HL-60 (cell line): ENCODE data around the gene PIK3R2.

Experiments used
- DNase-seq, 2 experiments: peaks; one replicate each; pipeline ENCODE4 v3.0.0-alpha.2; 2010 to 2020; ENCODE audit warnings: low read depth in 1 of 2, low spot score in 1 of 2
- H3K27ac ChIP-seq: fragments of 250-450 bp; sonication (Bioruptor Pico); replicated peaks from 2 replicates; pipeline ENCODE4 v1.5.1; 2020; ENCODE audit warnings: mild to moderate bottlenecking, moderate library complexity
- H3K27me3 ChIP-seq: fragments of 250-450 bp; sonication (Bioruptor Pico); 2 replicates; pipeline ENCODE4 v1.5.1; 2021; ENCODE audit warnings: mild to moderate bottlenecking, moderate library complexity; ENCODE audit not compliant: insufficient read depth, poor library complexity, severe bottlenecking
- H3K4me3 ChIP-seq: replicated peaks from 2 replicates; pipeline ENCODE4 v1.5.1; 2011; ENCODE audit warnings: mild to moderate bottlenecking, control low read depth, low read length; ENCODE audit not compliant: insufficient read depth
- GABPA ChIP-seq: IDR thresholded peaks from 2 replicates; pipeline ENCODE4 v1.6.1; 2012; ENCODE audit warnings: low read depth
- POLR2AphosphoS5 ChIP-seq: IDR thresholded peaks from 2 replicates; pipeline ENCODE4 v1.6.1; 2012; ENCODE audit warnings: low read depth
- SPI1 ChIP-seq: IDR thresholded peaks from 2 replicates; pipeline ENCODE4 v1.6.1; 2012; ENCODE audit warnings: low read depth, mild to moderate bottlenecking, borderline replicate concordance
- TF ChIP-seq, protein P1 (sequence below): IDR thresholded peaks from one replicate; pipeline ENCODE4 v1.5.1; 2011; ENCODE audit warnings: low read length, control low read depth, inconsistent platforms; ENCODE audit not compliant: insufficient read depth
- TF ChIP-seq, protein P2 (sequence below): IDR thresholded peaks from 2 replicates; pipeline ENCODE4 v1.6.1; 2012; ENCODE audit warnings: low read depth; ENCODE audit not compliant: insufficient replicate concordance

PIK3R2 gene

DNA sequence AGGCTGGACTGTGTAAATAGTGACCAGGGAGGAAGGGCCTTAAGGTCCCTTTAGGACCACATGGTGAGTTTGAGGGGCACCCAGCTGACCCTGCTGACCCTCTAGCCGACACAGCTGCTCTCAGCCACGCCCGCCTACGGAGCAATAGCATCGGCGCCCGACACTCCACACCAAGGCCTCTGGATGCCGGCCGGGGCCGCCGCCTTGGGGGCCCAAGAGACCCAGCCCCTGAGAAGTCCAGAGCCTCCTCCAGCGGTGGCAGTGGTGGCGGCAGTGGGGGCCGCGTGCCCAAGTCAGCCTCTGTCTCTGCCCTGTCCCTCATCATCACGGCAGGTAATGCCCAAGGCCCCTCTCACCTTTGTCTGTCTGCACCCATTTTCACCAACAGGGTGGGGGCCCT, 8.6 kb upstream of the PIK3R2 start:
- TF ChIP-seq GABPA (no peak), SPI1 (no peak), POLR2AphosphoS5 (no peak)
- TF ChIP-seq, protein P1, sequence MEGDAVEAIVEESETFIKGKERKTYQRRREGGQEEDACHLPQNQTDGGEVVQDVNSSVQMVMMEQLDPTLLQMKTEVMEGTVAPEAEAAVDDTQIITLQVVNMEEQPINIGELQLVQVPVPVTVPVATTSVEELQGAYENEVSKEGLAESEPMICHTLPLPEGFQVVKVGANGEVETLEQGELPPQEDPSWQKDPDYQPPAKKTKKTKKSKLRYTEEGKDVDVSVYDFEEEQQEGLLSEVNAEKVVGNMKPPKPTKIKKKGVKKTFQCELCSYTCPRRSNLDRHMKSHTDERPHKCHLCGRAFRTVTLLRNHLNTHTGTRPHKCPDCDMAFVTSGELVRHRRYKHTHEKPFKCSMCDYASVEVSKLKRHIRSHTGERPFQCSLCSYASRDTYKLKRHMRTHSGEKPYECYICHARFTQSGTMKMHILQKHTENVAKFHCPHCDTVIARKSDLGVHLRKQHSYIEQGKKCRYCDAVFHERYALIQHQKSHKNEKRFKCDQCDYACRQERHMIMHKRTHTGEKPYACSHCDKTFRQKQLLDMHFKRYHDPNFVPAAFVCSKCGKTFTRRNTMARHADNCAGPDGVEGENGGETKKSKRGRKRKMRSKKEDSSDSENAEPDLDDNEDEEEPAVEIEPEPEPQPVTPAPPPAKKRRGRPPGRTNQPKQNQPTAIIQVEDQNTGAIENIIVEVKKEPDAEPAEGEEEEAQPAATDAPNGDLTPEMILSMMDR: no peak
- TF ChIP-seq, protein P2, sequence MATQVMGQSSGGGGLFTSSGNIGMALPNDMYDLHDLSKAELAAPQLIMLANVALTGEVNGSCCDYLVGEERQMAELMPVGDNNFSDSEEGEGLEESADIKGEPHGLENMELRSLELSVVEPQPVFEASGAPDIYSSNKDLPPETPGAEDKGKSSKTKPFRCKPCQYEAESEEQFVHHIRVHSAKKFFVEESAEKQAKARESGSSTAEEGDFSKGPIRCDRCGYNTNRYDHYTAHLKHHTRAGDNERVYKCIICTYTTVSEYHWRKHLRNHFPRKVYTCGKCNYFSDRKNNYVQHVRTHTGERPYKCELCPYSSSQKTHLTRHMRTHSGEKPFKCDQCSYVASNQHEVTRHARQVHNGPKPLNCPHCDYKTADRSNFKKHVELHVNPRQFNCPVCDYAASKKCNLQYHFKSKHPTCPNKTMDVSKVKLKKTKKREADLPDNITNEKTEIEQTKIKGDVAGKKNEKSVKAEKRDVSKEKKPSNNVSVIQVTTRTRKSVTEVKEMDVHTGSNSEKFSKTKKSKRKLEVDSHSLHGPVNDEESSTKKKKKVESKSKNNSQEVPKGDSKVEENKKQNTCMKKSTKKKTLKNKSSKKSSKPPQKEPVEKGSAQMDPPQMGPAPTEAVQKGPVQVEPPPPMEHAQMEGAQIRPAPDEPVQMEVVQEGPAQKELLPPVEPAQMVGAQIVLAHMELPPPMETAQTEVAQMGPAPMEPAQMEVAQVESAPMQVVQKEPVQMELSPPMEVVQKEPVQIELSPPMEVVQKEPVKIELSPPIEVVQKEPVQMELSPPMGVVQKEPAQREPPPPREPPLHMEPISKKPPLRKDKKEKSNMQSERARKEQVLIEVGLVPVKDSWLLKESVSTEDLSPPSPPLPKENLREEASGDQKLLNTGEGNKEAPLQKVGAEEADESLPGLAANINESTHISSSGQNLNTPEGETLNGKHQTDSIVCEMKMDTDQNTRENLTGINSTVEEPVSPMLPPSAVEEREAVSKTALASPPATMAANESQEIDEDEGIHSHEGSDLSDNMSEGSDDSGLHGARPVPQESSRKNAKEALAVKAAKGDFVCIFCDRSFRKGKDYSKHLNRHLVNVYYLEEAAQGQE: no peak
- H3K27ac ChIP-seq: no peak overlapping the region
- DNase-seq: no peak

DNA sequence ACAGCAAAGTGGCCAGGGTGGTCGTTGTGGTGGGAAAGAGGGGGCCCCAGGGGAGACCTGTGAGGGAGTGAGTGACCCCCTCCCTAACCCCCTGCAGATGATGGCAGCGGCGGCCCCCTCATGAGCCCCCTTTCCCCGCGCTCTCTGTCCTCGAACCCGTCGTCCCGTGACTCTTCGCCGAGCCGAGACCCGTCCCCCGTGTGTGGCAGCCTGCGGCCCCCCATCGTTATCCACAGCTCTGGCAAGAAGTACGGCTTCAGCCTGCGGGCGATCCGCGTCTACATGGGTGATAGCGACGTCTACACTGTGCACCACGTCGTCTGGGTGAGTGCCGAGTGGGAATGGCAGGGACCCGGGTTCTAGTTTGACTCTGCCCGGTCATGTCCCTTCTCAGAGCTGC, 8.1 kb upstream of the PIK3R2 start:
- TF ChIP-seq GABPA (no peak), SPI1 (no peak), POLR2AphosphoS5 (no peak)
- no peak for DNase-seq
- Histone ChIP-seq H3K4me3 (no peak overlapping the region), H3K27me3 (no peaks in the 10 kb centered on the region), H3K27ac (no peak overlapping the region)

More for the DNA sequence above, 8.6 kb upstream of the PIK3R2 start:
- H3K4me3 ChIP-seq: no peak overlapping the region
- H3K27me3 ChIP-seq: no peaks in the 10 kb centered on the region

DNA sequence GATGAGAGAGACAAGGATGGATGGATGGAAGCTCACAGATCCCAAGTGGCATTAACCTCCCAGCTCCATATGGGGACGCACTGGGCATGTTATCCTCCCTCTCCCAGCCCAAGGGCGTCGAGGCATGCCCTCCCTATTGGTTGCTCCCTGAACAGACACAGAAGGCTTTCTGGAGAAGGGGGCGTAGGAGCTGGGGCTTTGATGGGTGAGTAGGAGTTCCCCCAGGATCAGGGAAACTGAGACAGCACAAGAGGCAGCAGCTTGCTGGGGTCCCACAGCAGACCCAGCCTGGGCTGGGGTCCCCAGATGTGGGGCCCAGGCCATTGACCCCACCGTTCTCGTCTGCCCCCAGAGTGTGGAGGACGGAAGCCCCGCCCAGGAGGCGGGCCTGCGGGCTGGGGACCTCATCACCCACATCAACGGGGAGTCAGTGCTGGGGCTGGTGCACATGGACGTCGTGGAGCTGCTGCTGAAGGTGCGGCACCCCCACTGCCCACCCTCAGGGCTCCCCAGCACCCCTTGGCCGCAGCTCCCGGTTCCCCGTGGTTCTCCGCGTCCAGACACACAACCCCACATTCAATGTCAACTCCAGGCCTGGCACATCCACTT, 7.5 kb upstream of the PIK3R2 start:
- no peaks in the 10 kb centered on the region for H3K27me3 ChIP-seq
- no peak overlapping the region for H3K4me3 ChIP-seq
- TF ChIP-seq SPI1 (no peak), GABPA (no peak), POLR2AphosphoS5 (no peak)
- TF ChIP-seq, protein P1: no peak
- TF ChIP-seq, protein P2: no peak
- no peak for DNase-seq
- H3K27ac ChIP-seq: no peak overlapping the region

DNA sequence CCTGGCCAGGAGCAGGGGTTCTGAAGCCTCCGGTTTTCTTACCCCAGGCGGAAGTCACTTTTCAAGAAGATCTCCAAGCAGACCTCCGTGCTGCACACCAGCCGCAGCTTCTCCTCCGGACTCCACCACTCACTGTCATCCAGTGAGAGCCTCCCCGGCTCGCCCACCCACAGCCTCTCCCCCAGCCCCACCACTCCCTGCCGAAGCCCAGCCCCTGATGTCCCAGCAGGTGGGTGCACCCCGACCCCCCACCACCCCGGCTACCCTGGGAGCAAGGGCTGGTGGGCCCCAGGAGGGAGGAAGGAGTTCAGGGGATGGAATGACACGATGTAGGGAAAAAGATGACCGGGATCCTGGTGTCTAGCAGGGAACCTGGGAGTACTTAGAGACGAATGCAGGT, 5.6 kb upstream of the PIK3R2 start:
- H3K27me3 ChIP-seq: no peaks in the 10 kb centered on the region
- TF ChIP-seq, protein P2: no peak
- TF ChIP-seq GABPA: no peak
- TF ChIP-seq, protein P1: no peak
- no peak for TF ChIP-seq SPI1
- TF ChIP-seq POLR2AphosphoS5: no peak
- DNase-seq: no peak
- no peak overlapping the region for H3K27ac ChIP-seq
- no peak overlapping the region for H3K4me3 ChIP-seq
